Activated CD4-positive, alpha-beta T cell treated with anti-CD3 and anti-CD28 coated beads for 48 hours (primary cell): Measurements from ENCODE around the gene CDNF.
"Not testable (repeated sequence)": the region's sequence is repeated elsewhere in the genome, so short reads cannot be mapped to it uniquely, and the experiment has no call there.

ENCODE experiments used
- DNase-seq: peaks from one replicate; pipeline ENCODE4 v3.0.0-alpha.2; 2020

CDNF gene

GRCh38 chr10:14838582-14839304, 906 bp upstream of the CDNF start:
- DNase-seq = peak; percentile 44

DNA sequence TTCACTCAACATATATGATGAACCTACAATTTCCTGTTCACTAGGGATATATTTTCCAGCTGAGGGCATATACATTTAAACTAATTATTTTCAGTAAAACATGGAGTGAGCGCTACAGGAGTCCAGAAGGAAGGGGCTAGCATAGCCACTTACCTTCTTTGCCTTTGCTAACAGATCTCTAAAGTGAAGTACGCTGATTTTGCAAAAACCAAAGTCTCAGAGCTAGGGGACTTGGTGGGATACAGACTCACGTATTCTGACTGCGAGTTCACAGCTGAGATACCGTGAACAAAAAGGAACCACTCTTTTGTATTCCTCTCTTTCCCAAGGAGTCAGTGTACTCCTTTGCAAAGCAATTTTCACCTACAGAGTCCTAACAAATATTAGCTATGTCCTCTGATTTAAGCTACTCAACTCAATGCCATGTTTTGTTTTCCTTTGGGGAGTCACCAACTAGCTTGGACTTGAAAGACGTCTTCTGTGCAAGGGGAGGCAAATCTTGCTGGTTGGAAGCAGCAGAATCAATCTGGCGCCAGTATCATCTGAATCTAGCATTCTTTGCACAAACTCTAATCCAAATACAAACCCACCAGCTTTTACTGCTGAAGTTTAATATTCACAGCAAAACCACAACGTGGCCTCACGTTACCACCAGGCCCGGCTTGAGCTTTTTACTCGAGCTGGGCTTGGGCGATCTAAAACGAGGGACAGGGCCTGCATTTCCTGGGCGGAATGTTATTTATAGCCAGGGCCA, 657 bp downstream of the CDNF start:
- no peak for DNase-seq

DNA sequence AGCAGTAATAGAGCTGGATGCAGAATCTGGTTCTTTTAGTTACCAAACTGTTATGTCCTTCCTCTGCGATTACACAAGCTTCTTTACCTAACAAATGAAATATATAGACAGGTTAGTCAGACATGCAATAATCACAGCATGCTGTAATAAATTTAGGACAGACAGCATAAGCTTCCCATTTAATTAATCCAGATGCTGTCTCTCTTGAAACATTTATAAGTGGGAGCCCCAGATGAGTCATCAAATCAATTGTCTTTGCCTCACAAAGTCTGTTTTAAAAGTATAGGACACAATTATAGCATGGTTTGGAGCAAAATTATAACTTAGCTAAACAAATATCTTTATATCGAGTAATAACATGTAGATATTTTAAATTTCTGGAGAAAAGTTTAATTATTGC, 1.6 kb downstream of the CDNF start:
- DNase-seq = no peak

GRCh38 chr10:14833106-14833505, 4.7 kb downstream of the CDNF start:
- DNase-seq = no peak

GRCh38 chr10:14826076-14826829, 11.6 kb downstream of the CDNF start:
- DNase-seq = no peak

- DNase-seq = no peak
Observed at GRCh38 chr10:14823966-14824365, 13.9 kb downstream of the CDNF start.

DNA sequence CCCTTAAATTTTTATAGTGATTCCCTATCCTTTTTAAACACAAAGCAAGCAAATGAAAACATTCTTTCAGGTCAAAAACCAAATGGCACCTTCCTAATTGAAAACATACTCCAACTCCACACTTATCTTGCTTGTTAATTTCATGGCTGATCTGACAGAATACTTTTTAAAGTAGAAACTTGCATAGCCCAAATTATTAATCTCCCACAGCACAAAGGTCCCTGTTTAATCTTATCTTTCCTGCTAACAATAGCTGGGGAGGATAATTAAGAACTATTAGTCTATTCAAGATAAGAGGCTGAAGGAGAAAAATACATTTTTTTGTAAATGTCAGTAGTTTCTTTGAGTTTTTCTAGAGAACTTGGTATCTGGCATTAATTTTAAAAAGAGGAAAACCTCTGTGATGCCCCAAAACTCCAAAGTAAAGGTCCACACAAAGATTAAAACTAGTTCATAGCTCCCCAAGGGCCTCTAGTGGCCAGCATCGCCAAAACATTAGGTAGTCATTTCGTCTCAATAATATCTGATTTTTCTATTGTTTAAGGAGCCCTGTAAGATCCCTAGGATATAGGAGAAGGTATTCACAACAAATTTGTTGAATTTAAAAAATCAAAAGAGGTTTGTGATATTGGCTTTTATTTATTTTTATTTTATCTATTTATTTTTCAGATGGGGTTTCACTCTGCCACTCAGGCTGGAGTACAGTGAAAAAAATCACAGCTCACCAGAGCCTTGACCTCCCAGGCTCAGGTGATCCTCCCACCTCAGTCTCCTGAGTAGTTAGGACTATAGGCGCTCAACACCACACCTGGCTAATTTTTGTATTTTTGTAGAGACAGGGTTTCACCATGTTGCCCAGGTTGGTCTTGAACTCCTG, 14.7 kb downstream of the CDNF start:
- peak; percentile 49 for DNase-seq

GRCh38 chr10:14821635-14822375, 16.0 kb downstream of the CDNF start:
- no peak for DNase-seq

DNA sequence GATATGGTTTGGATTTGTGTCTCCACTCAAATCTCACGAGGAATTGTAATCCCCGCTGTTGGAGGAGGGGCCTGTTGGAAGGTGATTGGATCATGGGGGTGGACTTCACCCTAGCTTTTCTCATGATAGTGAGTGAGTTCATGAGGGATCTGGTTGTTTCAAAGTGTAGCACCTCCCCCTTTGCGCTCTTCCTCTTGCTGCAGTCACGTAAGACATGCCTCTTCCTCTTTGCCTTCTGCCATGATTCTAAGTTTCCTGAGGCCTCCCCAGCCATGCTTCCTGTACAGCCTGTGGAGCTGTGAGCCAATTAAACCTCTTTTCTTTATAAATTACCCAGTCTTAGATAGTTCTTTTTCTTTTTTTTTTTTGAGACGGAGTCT, 17.1 kb downstream of the CDNF start:
- no peak for DNase-seq

DNA sequence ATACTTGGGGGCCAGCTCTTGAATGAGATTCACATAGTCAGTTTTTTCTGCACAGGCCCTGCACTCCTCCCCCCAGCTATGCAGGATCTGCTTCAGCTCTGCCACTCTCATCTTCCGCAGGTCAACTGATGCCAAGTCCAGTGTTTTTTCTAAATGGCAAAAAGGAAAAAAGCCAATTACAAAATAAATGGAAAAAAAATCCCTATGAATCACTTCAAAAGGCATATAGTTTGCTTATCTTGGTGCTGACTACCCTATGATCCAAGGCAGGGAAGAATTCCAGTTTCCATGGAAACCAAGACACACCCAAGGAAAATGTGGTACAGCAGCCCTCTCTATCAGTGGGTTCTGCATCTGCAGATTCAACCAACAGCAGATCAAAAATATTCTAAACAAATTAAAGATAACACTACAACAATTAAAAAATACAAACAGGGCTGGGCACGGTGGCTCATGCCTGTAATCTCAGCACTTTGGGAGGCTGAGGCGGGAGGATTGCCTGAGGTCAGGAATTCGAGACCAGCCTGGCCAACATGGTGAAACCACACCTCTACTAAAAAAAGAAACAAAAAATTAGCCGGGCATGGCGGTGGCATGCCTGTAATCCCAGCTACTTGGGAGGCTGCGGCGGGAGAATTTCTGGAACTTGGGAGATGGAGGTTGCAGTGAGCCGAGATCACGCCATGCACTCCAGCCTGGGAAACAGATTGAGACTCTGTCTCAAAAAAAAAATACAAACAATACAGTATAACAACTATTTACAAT, 17.6 kb downstream of the CDNF start:
- DNase-seq = no peak

DNA sequence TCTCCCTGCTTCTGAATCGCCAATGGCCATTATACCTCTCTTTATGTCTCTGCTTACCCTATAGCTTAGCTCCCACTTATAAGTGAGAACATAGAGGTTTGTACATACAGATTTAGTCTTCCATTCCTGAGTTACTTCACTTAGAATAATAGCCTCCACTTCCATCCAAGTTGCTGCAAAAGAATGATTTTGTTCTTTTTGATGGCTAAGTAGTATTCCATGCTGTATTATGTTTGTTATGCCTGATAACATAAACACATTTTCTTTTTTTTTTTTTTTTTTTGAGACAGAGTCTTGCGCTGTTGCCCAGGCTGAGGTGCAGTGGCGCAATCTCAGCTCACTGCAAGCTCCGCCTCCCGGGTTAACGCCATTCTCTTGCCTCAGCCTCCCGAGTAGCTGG, 21.1 kb downstream of the CDNF start:
- DNase-seq = not testable (repeated sequence)

DNA sequence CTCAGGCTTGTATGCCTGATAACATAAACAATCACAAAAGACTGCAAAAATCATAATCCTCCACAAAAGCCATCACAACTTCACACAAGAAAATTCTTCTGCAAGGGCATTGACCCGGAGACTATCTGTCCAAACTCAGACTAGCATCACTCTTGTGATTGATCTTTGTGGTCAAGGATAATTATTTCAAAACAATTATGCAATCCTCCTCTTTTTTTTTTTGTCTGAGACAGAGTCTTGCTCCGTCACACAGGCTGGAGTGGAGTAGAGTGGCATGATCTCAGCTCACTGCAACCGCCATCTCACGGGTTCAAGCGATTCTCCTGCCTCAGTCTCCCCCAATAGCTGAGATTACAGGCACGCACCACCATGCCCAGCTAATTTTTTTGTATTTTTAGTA, 22.2 kb downstream of the CDNF start:
- no peak for DNase-seq

DNA sequence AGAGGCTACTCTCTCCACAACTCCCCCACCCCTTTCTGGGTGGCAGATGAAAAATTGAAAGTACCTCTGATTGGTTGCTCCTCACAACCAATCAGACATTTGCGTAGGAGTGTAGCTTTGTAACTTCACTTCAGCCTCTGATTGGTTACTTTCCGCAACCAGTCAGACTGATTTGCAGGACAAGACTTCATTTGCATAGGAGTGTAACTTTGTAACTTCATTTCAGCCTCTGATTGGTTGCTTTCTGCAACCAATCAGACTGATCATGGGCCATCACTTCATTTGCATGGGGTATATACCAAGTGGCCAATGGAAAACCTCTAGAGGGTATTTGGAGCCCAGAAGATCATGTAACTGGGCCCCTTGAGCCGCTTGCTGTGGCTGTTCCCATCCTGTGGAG, 25.6 kb downstream of the CDNF start:
- no peak for DNase-seq

- no peak for DNase-seq
Observed at GRCh38 chr10:14810969-14811953, 26.6 kb downstream of the CDNF start.

- DNase-seq = no peak
Observed at GRCh38 chr10:14806318-14806717, 31.5 kb downstream of the CDNF start.

GRCh38 chr10:14803827-14804226, 34.0 kb downstream of the CDNF start:
- no peak for DNase-seq

- no peak for DNase-seq
Observed at GRCh38 chr10:14801723-14802122, 36.1 kb downstream of the CDNF start.

GRCh38 chr10:14800397-14800796, 37.4 kb downstream of the CDNF start:
- DNase-seq = no peak

DNA sequence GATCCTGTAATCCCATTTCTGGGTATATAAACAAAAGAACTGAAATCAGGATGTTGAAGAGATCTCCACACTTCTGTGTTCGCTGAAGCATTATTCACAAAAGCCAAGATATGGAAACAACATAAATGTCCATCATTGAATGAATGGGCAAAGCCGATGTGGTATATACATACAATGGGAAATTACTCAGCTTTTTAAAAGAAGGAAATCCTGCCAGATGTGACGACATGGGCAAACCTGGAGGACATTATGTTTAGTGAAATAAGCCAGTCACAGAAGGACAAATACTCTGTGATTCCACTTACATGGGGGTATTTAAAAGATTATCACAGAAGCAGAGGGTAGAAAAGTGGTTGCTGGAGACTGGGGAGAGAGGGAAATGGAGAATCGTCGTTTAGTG, 39.2 kb downstream of the CDNF start:
- no peak for DNase-seq

- no peak for DNase-seq
Observed at GRCh38 chr10:14787938-14788337, 49.9 kb downstream of the CDNF start.
